ENCODE results near the gene CDCP1.

Gene CDCP1

GRCh38 chr3:45109771-45110508, 36.2 kb downstream of the CDCP1 start:
- no peak for DNase-seq (ENCODE audit: low read depth)

- DNase-seq (ENCODE audit: low read depth) = no peak
These were observed 39.3 kb downstream of the CDCP1 start for GRCh38 chr3:45106874-45107273.

GRCh38 chr3:45105855-45106671, 40.1 kb downstream of the CDCP1 start:
- DNase-seq (ENCODE audit: low read depth) = peak; percentile 54

- DNase-seq (ENCODE audit: low read depth) = no peak
These were observed 41.2 kb downstream of the CDCP1 start for GRCh38 chr3:45104715-45105711.

GRCh38 chr3:45103753-45104714, 42.1 kb downstream of the CDCP1 start:
- DNase-seq (ENCODE audit: low read depth) = no peak

- DNase-seq (ENCODE audit: low read depth) = no peak
These were observed 42.8 kb downstream of the CDCP1 start for GRCh38 chr3:45103334-45103733.

- no peak for DNase-seq (ENCODE audit: low read depth)
These were observed 45.2 kb downstream of the CDCP1 start for GRCh38 chr3:45100981-45101407.

GRCh38 chr3:45098310-45098709, 47.9 kb downstream of the CDCP1 start:
- no peak for DNase-seq (ENCODE audit: low read depth)

GRCh38 chr3:45097296-45097883, 48.8 kb downstream of the CDCP1 start:
- no peak for DNase-seq (ENCODE audit: low read depth)

GRCh38 chr3:45095916-45096526, 50.2 kb downstream of the CDCP1 start:
- DNase-seq (ENCODE audit: low read depth) = no peak

GRCh38 chr3:45093176-45093575, 53.0 kb downstream of the CDCP1 start:
- no peak for DNase-seq (ENCODE audit: low read depth)

GRCh38 chr3:45092132-45093031, 53.8 kb downstream of the CDCP1 start:
- DNase-seq (ENCODE audit: low read depth) = no peak

GRCh38 chr3:45090855-45091254, 55.3 kb downstream of the CDCP1 start:
- DNase-seq (ENCODE audit: low read depth) = no peak

GRCh38 chr3:45088543-45089358, 57.4 kb downstream of the CDCP1 start:
- no peak for DNase-seq (ENCODE audit: low read depth)

- no peak for DNase-seq (ENCODE audit: low read depth)
These were observed 59.0 kb downstream of the CDCP1 start for GRCh38 chr3:45087155-45087554.

GRCh38 chr3:45084820-45085816, 61.1 kb downstream of the CDCP1 start:
- no peak for DNase-seq (ENCODE audit: low read depth)

GRCh38 chr3:45084361-45084760, 61.8 kb downstream of the CDCP1 start:
- no peak for DNase-seq (ENCODE audit: low read depth)

All from CMK (cell line).